ENCODE data around the gene ERO1A.
"Not testable (repeated sequence)": the region's sequence is repeated elsewhere in the genome, so short reads cannot be mapped to it uniquely, and the experiment has no call there.

The ERO1A gene, protein sequence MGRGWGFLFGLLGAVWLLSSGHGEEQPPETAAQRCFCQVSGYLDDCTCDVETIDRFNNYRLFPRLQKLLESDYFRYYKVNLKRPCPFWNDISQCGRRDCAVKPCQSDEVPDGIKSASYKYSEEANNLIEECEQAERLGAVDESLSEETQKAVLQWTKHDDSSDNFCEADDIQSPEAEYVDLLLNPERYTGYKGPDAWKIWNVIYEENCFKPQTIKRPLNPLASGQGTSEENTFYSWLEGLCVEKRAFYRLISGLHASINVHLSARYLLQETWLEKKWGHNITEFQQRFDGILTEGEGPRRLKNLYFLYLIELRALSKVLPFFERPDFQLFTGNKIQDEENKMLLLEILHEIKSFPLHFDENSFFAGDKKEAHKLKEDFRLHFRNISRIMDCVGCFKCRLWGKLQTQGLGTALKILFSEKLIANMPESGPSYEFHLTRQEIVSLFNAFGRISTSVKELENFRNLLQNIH

DNA sequence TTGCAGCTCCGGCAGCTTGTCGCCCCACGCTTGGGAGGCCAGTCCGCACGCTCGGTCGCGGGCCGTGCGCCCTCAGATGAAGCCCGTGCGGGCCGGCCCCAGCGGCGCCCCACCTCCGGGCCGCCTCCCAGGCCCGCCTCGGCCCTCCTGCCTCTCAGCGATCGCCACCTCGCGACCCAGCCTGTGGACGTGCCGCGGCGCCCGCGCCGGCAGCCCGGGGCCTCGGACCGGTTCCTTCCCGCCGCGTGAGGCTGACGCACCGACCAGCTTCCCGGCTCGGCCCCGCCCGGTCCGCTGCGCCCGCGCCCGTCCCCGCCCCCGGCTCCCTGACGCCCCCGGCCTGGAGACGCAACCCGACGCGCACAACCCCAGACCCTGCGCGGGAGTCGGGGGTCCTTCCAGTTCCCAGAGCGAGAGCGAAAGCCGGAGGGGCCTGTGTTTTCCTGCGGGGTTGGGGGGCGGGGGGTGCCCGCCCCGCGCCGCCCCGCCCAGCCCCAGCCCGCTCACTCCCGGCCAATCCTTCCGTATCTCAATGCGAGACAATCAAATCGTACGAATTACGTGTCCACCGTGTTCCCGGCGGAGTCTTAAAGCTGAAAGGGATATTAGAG, at the start of gene ERO1A:
Gene ERO1A, minus strand, starts transcription at position 78 of the 611 bp plus-strand sequence. Its CDS starts 77 bp downstream, at position 1.
- Histone ChIP-seq H3K4me1 (ENCODE audit: insufficient read depth, low read length) (peaks cover 7% of the 10 kb centered on the region), H3K4me3 (ENCODE audit: low read depth in 1 of 2, low read length in 2 of 2) (peak within 1 kb of the TSS; percentile 75 to 96), H3K27ac (ENCODE audit: low read depth, low read length) (peak within 1 kb of the TSS; percentile 91), H3K36me3 (ENCODE audit: insufficient read depth, low read length) (no peaks in the 10 kb centered on the region), H3K27me3 (ENCODE audit: control insufficient read depth in 1 of 2, insufficient read depth in 2 of 2, low read length in 2 of 2) (no peaks in the 10 kb centered on the region), H3K9me3 (ENCODE audit: low read length) (no peaks in the 10 kb centered on the region), H3K9ac (ENCODE audit: low read length) (peak within 1 kb of the TSS; percentile 57)

DNA sequence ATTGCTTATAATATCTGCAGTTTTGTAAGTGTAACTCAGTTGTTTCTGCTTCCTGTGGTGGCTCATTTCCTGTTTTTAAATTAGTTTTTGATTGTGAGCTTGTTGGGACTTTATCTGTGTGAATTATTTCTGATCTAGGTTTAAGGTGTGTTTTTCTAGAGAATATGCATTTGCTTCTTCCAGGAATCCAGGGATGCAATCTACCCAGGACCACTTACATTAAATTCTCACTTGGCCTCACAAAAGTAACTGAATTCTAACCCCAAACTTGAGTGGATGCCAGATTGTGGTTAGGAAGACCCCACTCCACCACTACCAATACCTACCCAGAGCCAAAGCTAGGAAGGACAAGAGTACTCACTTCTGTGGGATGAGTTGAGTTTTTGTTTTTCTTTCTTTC, 46.5 kb upstream of the ERO1A start:
- Histone ChIP-seq H3K4me3 (ENCODE audit: low read depth in 1 of 2, low read length in 2 of 2) (no peak overlapping the region), H3K36me3 (ENCODE audit: insufficient read depth, low read length) (peaks cover 6% of the 10 kb centered on the region), H3K27me3 (ENCODE audit: control insufficient read depth in 1 of 2, insufficient read depth in 2 of 2, low read length in 2 of 2) (no peaks in the 10 kb centered on the region), H3K9ac (ENCODE audit: low read length) (no peak overlapping the region), H3K27ac (ENCODE audit: low read depth, low read length) (no peak overlapping the region), H3K4me1 (ENCODE audit: insufficient read depth, low read length) (no peaks in the 10 kb centered on the region), H3K9me3 (ENCODE audit: low read length) (no peaks in the 10 kb centered on the region)

DNA sequence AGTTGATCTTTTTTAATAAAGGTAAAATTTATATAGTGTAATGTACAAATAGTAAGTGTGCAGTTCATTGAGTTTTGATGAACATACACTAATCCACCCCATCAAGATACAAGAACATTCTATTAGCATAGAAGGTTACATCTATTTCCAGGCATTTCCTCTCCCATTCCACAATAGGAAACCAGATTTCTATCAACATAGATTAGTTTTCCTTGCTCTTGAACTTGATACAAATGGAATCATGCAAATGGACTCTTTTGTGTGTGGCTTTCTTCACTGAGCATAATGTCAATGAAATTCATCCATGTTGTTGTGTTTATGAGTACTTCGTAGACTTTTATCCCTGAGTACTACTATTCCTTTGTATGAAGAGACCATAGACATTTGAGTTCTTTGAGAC, 45.4 kb upstream of the ERO1A start:
- Histone ChIP-seq H3K4me3 (ENCODE audit: low read depth in 1 of 2, low read length in 2 of 2) (no peak overlapping the region), H3K4me1 (ENCODE audit: insufficient read depth, low read length) (no peaks in the 10 kb centered on the region), H3K36me3 (ENCODE audit: insufficient read depth, low read length) (no peaks in the 10 kb centered on the region), H3K27ac (ENCODE audit: low read depth, low read length) (no peak overlapping the region), H3K9ac (ENCODE audit: low read length) (no peak overlapping the region), H3K27me3 (ENCODE audit: control insufficient read depth in 1 of 2, insufficient read depth in 2 of 2, low read length in 2 of 2) (no peaks in the 10 kb centered on the region), H3K9me3 (ENCODE audit: low read length) (no peaks in the 10 kb centered on the region)

DNA sequence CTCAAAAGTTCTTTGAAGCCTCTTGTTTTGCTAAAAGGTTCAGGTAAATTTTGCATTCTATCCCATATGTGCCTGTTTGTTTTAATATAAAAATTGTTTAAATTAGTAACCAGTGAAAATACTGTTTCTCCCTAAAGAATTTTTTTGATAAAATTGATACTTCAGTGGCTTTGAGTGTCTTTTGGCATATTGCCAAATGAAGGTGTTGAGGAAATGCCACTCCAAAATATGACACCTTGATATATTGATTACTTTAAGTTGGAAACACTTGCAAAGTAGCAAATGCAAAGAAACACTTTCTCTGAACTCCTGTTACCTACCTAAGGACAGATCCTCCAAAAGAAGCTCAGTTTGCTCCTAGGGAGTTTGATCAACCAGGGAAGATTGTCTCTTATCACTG, 43.1 kb upstream of the ERO1A start:
- Histone ChIP-seq H3K4me3 (ENCODE audit: low read depth in 1 of 2, low read length in 2 of 2) (no peak overlapping the region), H3K4me1 (ENCODE audit: insufficient read depth, low read length) (no peaks in the 10 kb centered on the region), H3K9me3 (ENCODE audit: low read length) (no peaks in the 10 kb centered on the region), H3K27ac (ENCODE audit: low read depth, low read length) (no peak overlapping the region), H3K27me3 (ENCODE audit: control insufficient read depth in 1 of 2, insufficient read depth in 2 of 2, low read length in 2 of 2) (no peaks in the 10 kb centered on the region), H3K9ac (ENCODE audit: low read length) (no peak overlapping the region), H3K36me3 (ENCODE audit: insufficient read depth, low read length) (no peaks in the 10 kb centered on the region)

DNA sequence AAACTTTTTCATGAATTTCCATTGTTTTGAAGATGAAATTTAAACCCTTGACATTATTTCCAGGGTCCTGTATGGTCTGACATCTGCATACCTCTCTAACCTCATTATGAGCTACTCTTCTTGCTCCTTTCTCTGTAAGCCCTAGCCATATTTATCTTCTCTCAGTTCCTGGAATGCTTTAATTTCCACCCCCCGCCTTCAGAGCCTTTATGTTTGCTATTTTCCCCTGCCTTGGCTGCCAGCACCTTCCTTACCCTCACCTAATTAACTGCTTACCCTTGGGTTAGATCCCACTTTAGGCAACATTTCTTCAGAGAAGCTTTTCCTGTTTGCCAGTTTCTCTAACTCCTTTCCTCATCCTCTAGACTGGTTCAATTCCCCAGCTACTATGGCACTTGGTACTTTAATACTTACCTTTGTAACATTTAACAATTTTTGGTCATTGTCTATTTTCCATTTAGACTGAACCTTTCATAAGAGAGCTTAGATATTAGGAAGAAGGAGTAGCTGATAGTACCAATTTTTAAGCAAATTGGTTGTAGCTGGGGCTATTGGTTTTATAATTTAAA, 40.6 kb upstream of the ERO1A start:
- H3K9ac ChIP-seq (ENCODE audit: low read length) = no peak overlapping the region
- no peaks in the 10 kb centered on the region for H3K36me3 ChIP-seq (ENCODE audit: insufficient read depth, low read length)
- H3K27ac ChIP-seq (ENCODE audit: low read depth, low read length) = no peak overlapping the region
- H3K27me3 ChIP-seq (ENCODE audit: control insufficient read depth in 1 of 2, insufficient read depth in 2 of 2, low read length in 2 of 2) = no peaks in the 10 kb centered on the region
- no peaks in the 10 kb centered on the region for H3K9me3 ChIP-seq (ENCODE audit: low read length)
- H3K4me3 ChIP-seq (ENCODE audit: low read depth in 1 of 2, low read length in 2 of 2) = no peak overlapping the region
- H3K4me1 ChIP-seq (ENCODE audit: insufficient read depth, low read length) = no peaks in the 10 kb centered on the region

DNA sequence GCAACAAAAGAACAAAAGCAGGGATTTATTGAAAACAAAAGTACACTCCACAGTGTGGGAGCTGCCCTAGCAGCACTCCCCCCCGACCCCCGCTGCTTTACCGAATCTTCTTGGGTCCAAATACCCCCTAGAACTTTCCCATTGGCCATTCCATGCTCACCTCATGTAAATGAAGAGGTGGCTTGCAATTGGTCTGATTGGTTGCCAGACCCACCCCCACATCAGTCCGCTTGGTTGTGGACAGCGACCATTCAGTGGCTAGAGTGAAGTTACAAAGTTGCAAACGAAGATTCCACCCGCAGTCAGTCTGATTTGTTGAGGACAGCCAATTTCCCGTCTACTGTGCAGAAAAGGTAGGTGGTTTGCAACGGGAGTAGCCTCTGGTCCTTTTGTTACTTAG, 38.5 kb upstream of the ERO1A start:
- H3K9ac ChIP-seq (ENCODE audit: low read length) = no peak overlapping the region

DNA sequence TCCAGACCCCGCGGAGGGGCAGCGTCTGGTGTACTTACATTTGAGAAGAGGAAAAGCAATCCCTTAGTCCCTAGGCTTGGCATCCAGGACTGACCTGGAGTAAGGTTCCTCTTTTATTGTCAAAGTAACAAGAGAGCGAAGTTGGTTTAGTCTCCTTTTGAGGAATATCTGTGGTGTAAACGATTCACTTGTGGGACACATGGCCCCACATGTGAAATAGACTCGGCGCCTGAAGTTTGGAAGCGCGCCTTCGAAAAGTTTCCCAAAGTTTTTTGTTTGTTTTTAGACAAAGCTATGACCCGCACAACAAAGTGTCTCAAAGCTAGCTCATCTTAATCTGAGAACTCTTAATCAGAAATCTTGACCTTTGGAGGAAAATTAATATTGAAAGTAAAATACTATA, 35.4 kb upstream of the ERO1A start:
- Histone ChIP-seq H3K9ac (ENCODE audit: low read length) (peak overlapping the region; percentile 86), H3K36me3 (ENCODE audit: insufficient read depth, low read length) (peaks cover 11% of the 10 kb centered on the region), H3K4me1 (ENCODE audit: insufficient read depth, low read length) (no peaks in the 10 kb centered on the region)

More for the DNA sequence above, 38.5 kb upstream of the ERO1A start:
- H3K9me3 ChIP-seq (ENCODE audit: low read length) = no peaks in the 10 kb centered on the region
- H3K4me1 ChIP-seq (ENCODE audit: insufficient read depth, low read length) = no peaks in the 10 kb centered on the region
- no peaks in the 10 kb centered on the region for H3K27me3 ChIP-seq (ENCODE audit: control insufficient read depth in 1 of 2, insufficient read depth in 2 of 2, low read length in 2 of 2)
- H3K27ac ChIP-seq (ENCODE audit: low read depth, low read length) = no peak overlapping the region
- no peak overlapping the region for H3K4me3 ChIP-seq (ENCODE audit: low read depth in 1 of 2, low read length in 2 of 2)
- H3K36me3 ChIP-seq (ENCODE audit: insufficient read depth, low read length) = no peaks in the 10 kb centered on the region

DNA sequence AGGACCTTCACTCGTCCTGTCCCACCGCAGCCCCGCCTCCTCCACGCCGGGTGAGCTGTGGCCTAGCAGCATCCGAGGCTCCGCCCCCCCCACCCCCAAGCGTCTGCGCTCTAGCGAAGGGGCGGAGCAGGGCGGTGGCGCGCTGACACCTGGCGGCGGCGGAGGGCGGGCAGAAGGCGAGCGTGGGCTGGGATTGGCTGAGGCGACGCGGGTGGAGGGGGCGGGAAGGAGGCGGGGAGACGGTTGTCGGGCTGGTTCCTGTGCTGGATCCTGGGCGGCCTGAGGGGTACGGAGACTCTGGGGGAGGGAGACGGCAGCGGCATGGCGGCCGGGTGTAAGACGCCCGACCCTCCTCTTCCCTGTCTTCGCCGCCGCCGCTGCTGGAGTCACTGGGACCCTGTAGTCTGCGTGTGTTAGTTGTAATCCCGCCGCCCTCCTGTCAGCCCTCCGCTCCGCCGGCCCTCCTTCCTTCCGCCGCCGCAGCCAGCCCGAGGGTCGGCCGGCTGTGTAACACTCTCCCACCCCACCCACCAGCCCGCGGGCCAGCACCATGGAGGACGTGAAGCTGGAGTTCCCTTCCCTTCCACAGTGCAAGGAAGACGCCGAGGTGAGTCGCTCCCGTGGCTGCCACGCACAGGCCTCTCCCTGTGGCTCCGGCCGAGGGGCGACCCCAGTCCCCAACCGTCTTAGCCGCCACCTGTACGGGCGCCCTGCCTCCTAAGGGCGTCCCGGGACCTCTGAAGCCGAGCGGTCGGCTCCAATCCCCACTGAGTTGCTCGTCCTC, 34.8 kb upstream of the ERO1A start, which contains the start of gene STYX:
Gene STYX, plus strand, starts transcription at position 242 of the 784 bp plus-strand sequence. Its CDS starts 309 bp downstream, at position 551.
- Histone ChIP-seq H3K27me3 (ENCODE audit: control insufficient read depth in 1 of 2, insufficient read depth in 2 of 2, low read length in 2 of 2) (no peaks in the 10 kb centered on the region), H3K27ac (ENCODE audit: low read depth, low read length) (peak within 1 kb of the TSS; percentile 71), H3K4me1 (ENCODE audit: insufficient read depth, low read length) (no peaks in the 10 kb centered on the region), H3K4me3 (ENCODE audit: low read depth in 1 of 2, low read length in 2 of 2) (peak within 1 kb of the TSS; percentile 79 to 87), H3K9ac (ENCODE audit: low read length) (peak within 1 kb of the TSS; percentile 86), H3K9me3 (ENCODE audit: low read length) (no peaks in the 10 kb centered on the region), H3K36me3 (ENCODE audit: insufficient read depth, low read length) (peaks cover 11% of the 10 kb centered on the region)

More for the DNA sequence above, 35.4 kb upstream of the ERO1A start:
- H3K27ac ChIP-seq (ENCODE audit: low read depth, low read length) = peak overlapping the region; percentile 71
- H3K27me3 ChIP-seq (ENCODE audit: control insufficient read depth in 1 of 2, insufficient read depth in 2 of 2, low read length in 2 of 2) = no peaks in the 10 kb centered on the region
- H3K4me3 ChIP-seq (ENCODE audit: low read depth in 1 of 2, low read length in 2 of 2) = peak overlapping the region; percentile 79 to 87
- H3K9me3 ChIP-seq (ENCODE audit: low read length) = no peaks in the 10 kb centered on the region

DNA sequence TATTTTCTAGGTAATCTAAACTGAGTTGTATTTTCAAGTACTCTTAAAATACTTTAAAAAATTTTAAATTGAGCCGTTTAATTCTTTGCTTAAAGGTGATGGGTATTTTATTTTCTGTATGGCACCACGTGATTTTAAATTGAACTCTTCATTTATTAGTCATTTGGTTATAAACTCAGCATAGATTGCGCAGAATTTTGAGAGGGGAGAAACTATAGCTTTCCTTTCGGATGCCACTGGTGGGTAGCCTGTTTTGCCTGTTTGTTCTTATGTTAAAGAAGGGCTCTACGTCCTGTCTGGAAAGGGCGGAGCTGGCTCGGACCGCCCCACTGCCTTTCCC, 34.2 kb upstream of the ERO1A start:
- no peaks in the 10 kb centered on the region for H3K27me3 ChIP-seq (ENCODE audit: control insufficient read depth in 1 of 2, insufficient read depth in 2 of 2, low read length in 2 of 2)
- no peaks in the 10 kb centered on the region for H3K4me1 ChIP-seq (ENCODE audit: insufficient read depth, low read length)
- H3K9ac ChIP-seq (ENCODE audit: low read length) = no peak overlapping the region
- H3K27ac ChIP-seq (ENCODE audit: low read depth, low read length) = peak overlapping the region; percentile 8
- H3K4me3 ChIP-seq (ENCODE audit: low read depth in 1 of 2, low read length in 2 of 2) = no peak overlapping the region
- H3K9me3 ChIP-seq (ENCODE audit: low read length) = no peaks in the 10 kb centered on the region
- H3K36me3 ChIP-seq (ENCODE audit: insufficient read depth, low read length) = peaks cover 11% of the 10 kb centered on the region

DNA sequence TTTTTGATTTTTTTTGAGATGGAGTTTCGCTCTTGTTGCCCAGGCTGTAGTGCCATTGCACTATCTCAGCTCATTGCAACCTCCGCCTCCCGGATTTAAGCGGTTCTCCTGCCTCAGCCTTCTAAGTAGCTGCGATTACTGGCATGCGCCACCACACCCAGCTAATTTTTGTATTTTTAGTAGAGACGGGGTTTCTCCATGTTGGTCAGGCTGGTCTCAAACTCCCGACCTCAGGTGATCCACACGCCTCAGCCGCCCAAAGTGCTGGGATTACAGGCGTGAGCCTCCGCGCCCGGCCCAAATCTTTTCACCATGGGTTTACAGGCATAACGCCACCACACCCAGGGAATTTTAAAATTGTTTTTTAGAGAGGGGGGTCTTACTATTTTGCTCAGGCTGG, 33.7 kb upstream of the ERO1A start:
- H3K36me3 ChIP-seq (ENCODE audit: insufficient read depth, low read length) = peaks cover 16% of the 10 kb centered on the region
- H3K9ac ChIP-seq (ENCODE audit: low read length); H3K9me3 ChIP-seq (ENCODE audit: low read length); H3K4me1 ChIP-seq (ENCODE audit: insufficient read depth, low read length); H3K4me3 ChIP-seq (ENCODE audit: low read depth in 1 of 2, low read length in 2 of 2); H3K27me3 ChIP-seq (ENCODE audit: control insufficient read depth in 1 of 2, insufficient read depth in 2 of 2, low read length in 2 of 2); H3K27ac ChIP-seq (ENCODE audit: low read depth, low read length): not testable (repeated sequence)

DNA sequence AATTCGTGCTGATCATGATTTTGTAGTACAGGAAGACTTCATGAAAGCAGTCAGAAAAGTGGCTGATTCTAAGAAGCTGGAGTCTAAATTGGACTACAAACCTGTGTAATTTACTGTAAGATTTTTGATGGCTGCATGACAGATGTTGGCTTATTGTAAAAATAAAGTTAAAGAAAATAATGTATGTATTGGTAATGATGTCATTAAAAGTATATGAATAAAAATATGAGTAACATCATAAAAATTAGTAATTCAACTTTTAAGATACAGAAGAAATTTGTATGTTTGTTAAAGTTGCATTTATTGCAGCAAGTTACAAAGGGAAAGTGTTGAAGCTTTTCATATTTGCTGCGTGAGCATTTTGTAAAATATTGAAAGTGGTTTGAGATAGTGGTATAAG, 32.2 kb upstream of the ERO1A start:
- H3K4me3 ChIP-seq (ENCODE audit: low read depth in 1 of 2, low read length in 2 of 2); H3K27me3 ChIP-seq (ENCODE audit: control insufficient read depth in 1 of 2, insufficient read depth in 2 of 2, low read length in 2 of 2): not testable (repeated sequence)
- peaks cover 32% of the 10 kb centered on the region for H3K36me3 ChIP-seq (ENCODE audit: insufficient read depth, low read length)

More for the DNA sequence above, 32.2 kb upstream of the ERO1A start:
- H3K27ac ChIP-seq (ENCODE audit: low read depth, low read length); H3K9ac ChIP-seq (ENCODE audit: low read length); H3K4me1 ChIP-seq (ENCODE audit: insufficient read depth, low read length); H3K9me3 ChIP-seq (ENCODE audit: low read length): not testable (repeated sequence)

Data from muscle layer of colon (tissue), 2 donors.